Left lobe of liver (tissue), 2 donors: ENCODE measurements around the gene TADA2A. TPM values are rescaled to one million over a fixed set of nuclear protein-coding genes. Genes with fewer than 3 reads are reported as not detected.
A peak's percentile ranks its signal among the peaks of the same experiment; 100 is the strongest.
"Not testable (repeated sequence)": the region's sequence is repeated elsewhere in the genome, so short reads cannot be mapped to it uniquely, and the experiment has no call there.

Experiments used
- ATAC-seq: fragments of 200-7000 bp; cut with Tn5 transposase; one replicate; pipeline ENCODE4 v1.9.1; 2020; ENCODE audit warnings: mild to moderate bottlenecking, moderate library complexity
- DNase-seq: peaks from one replicate; pipeline ENCODE4 v3.0.0-alpha.2; 2020; ENCODE audit warnings: low spot score
- total RNA-seq: library from RNA; stranded (reverse); gene quantifications from one replicate; pipeline ENCODE4 v1.2.1, GENCODE V29; 2021
- donor health status: DM: no; HTN: no; CAD: no; lungs with moderate emphysema.
- donor health status: DM: no; HTN: yes; CAD: no.

TADA2A gene
- total RNA-seq, 1 donor from 2014 or later = 8.6 TPM

DNA sequence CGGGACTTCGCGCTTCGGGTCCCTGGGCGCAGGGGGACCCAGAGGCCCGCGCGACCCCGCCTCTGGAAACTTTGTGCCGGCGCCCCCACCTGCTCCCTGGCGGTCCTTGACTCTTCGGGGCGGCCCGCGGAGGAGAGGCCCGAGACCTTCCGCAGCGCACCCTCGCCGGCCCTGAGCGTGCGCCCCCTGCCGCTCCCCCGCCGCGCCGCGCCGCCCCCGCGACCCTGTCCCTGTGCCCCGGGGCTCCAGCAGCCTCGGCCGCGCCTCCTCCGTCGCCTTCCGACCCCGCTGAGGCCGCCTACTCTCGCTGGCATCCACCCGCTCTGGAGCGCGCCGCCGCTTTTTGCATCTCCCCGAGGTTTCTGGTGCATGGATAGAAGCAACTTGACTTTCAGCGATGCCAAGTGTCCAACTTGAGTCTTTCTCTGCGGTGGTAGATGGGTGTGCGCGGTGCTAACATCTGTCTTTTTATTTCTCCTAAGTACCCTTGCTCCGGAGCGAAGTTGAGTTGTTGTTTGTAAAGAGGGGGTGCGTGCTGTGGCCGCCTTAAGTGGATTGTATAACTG lies 83.4 kb downstream of the TADA2A start:
- peak; percentile 66 for DNase-seq
- peak; percentile 50 for ATAC-seq

- DNase-seq (no peak), ATAC-seq (no peak)
Measured at GRCh38 chr17:37490638-37491614, 84.2 kb downstream of the TADA2A start.

DNA sequence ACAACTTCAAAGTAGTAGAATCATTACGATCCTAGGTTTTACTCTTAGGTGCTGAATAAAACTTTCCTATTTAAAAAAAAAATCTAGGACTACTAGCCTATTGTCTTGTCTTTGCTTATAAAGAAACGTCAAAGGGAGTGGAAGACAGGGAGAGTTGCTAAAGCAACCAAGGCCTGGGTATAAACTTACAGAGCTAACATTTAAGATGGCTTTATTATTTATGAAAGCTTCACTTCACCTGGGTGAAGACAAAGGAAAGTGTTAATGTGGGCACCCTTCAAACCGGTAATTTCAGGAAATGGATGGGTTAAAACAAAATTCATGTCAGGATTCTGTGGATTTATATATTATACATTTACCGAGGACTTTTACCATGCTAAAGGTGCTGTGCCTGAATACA lies 85.5 kb downstream of the TADA2A start:
- DNase-seq (no peak), ATAC-seq (no peak)

GRCh38 chr17:37493249-37494027 lies 86.8 kb downstream of the TADA2A start:
- no peak for ATAC-seq
- DNase-seq = no peak

GRCh38 chr17:37494401-37494831 lies 87.7 kb downstream of the TADA2A start:
- ATAC-seq (no peak), DNase-seq (no peak)

GRCh38 chr17:37494971-37495370 lies 88.3 kb downstream of the TADA2A start:
- ATAC-seq = no peak
- no peak for DNase-seq

DNA sequence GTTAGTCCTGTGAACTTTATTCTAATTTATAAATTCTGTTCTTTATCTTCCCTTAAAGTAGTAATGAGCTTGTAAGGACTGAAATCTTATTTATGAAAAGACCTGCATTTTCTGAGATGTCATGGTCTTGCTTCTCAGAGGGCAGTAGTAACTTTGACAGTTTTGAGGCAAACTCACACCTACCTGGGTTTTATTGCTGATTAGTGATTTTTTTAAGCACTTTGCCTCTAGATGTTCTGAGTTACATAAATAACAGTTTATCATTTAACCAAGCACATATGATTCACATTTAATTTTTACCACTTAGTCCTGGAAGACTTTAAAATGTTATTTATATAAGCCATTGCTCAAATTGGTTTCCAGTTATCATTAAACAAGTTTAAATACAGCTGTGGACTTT lies 93.7 kb downstream of the TADA2A start:
- DNase-seq = no peak
- ATAC-seq = no peak

GRCh38 chr17:37502009-37502936 lies 95.6 kb downstream of the TADA2A start:
- DNase-seq (peak; percentile 90), ATAC-seq (peak; percentile 82)

- ATAC-seq = no peak
- no peak for DNase-seq
Measured at GRCh38 chr17:37503148-37503547, 96.5 kb downstream of the TADA2A start.

GRCh38 chr17:37505333-37505732 lies 98.6 kb downstream of the TADA2A start:
- ATAC-seq (no peak), DNase-seq (no peak)

DNA sequence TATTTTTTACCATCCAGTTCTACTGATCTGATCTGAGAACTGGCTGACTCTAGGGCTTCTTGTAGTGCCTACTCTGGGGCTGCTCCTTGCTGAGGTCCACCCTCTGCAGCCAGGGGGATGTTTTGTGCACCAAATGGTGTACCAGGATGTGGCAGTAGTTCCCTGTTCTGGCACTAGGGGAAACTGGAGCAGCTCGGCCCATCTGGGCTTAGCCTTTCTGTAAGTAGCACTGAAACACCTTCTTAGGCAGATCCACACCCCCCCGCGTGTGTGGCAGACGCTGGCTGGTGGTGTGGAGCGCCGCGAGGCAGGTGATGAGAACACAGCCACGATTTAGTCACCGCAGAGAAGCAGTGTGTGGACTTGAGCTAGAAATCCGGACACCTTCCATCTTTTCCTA lies 100.0 kb downstream of the TADA2A start:
- DNase-seq = no peak
- ATAC-seq = peak; percentile 40

DNA sequence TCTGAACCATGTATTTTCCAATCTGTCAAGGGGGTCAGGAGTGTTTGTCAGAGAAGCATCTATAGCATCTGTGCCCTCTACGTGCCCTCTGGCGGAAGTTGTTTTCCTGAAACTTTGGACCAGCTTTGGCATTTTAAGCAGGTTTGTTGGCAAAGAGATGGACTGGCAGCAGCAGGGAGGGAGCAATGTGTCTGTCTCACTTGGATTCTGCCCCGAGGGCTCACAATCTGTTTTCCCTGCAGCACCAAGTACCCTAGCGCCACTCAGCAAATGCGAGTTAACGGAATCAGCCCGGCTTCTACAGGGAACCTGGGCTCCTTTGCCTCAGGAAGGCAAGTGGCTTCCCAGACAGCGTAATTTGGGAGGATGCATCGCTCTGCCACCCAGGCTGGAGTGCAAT lies 100.4 kb downstream of the TADA2A start:
- DNase-seq (peak; percentile 72), ATAC-seq (peak; percentile 91)

DNA sequence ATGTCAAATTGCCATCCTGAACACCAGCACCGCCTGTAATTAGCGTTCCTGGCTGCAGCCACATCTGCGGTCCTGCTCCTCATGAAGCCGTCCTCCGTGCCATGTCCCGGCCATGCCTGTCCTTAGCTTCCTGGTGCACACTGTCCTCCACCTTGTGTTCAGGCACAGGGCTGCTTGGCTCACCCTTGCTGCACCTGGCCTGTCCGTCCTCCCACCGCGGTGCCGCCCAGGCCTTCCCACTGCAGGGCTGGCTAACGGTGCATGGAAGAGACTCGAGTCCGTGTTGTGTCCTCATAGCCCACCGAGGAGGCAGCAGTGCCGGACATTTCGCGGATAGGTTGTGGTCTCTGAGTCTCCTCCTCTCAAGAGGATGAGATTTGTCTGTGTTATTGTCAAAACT lies 103.4 kb downstream of the TADA2A start:
- ATAC-seq (no peak), DNase-seq (no peak)

DNA sequence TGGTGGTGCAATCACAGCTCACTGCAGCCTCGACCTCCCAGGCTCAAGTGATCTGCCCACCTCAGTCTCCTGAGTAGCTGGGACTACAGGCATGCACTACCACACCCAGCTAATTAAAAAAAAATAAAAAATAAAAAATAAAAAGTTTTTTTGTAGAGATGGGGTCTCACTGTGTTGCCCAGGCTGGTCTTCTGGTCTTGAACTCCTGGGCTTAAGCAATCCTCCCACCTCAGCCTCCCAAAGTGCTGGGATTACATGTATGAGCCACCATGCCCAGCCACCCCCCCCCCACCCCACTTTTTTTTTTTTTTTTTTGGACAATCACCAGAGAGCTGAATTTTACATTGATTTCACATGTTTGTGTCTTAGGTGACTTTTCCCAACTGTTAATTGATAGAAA lies 105.0 kb downstream of the TADA2A start:
- not testable (repeated sequence) for ATAC-seq, DNase-seq

- DNase-seq (peak; percentile 82), ATAC-seq (peak; percentile 93)
Measured at GRCh38 chr17:37512442-37513068, 105.9 kb downstream of the TADA2A start.

DNA sequence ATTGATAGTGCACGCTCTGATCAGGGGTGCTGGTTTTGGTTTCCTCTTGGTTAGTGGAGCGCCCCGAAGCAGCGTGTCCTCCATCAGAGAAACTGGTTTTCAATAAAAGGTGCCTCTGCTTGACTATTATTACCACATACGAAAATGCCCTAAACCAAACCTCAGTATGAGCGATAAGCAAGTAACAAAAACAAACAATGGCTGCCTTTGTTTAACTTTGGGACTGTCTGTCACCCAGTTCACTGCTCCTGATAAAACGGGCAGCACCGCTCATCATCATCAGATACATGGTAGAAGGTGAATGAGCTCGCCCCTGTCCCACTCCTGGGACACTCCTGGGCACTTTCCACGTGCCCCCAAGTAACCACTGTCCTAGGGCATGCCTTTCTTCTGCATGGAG lies 107.0 kb downstream of the TADA2A start:
- no peak for ATAC-seq
- no peak for DNase-seq

DNA sequence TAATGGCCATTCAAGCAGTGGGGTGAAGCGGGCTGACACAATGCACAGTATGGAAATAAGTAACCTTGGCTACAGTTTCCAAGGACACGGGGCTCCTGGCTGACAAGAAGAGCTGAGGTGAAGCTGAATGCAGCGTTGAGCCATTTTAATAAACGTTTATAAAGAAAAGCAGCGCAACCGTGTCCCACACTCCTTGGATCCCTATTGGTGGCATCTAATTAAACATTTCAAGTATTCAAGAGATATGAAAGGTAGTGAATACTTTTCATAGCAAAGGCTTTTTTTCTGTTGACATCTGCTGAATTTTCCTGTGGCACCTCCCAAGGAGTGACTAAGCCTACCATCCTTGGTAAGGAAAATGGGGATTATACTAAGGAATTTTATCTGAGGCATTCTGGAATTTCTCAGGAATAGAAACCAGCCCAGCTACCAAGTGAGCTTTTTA lies 109.5 kb downstream of the TADA2A start:
- no peak for ATAC-seq
- DNase-seq = no peak

DNA sequence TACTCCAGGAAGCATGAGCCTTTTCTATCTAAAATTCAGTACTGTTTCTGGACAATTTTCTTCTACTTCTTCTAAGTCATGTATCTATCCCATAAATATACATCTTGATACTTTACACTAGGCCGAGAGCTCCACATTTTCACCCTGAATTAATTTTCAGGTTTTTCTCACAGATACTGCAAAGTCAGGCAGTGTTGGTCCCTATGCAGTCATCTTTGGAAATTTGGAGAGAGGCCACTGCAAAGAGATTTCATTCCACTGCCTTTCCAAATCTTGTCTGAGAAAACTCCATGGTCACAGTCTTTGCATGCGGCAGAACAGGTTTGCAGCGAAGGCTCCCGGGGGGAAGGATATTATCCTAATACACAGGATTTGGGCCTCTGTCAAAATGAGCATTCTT lies 111.2 kb downstream of the TADA2A start:
- ATAC-seq (no peak), DNase-seq (no peak)

DNA sequence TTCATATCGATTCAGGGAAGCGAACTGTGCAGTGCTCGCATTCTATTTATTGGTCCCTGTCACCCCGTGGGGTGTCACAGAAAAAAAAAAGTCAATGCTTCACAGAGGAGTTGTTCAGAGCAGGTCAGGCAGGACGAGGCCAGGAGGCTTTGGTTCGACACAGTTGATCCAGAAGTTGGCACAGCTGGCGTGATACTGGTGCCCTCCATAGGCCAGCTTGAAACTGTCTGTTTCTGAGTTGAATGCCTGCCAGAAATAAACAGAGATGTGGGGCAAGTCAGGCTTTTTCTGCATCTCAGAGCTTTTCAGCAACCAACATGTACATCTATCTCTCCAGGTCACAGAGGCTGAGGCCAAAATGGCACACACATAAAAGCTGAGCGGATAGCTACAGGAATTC lies 112.1 kb downstream of the TADA2A start:
- peak; percentile 93 for ATAC-seq
- peak; percentile 64 for DNase-seq
